ENCODE measurements around the gene CAPN2.

The CAPN2 gene

GRCh38 chr1:223711747-223712193 lies 569 bp upstream of the CAPN2 start:
- no peaks in the 10 kb centered on the region for H3K27me3 ChIP-seq (ENCODE audit: insufficient read depth, low read length)
- H3K4me1 ChIP-seq (ENCODE audit: control insufficient read depth, insufficient read depth, low read length, unreplicated experiment), result peaks cover 62% of the 10 kb centered on the region
- H3K4me3 ChIP-seq (ENCODE audit: low read depth, low read length), result peak overlapping the region; percentile 97
- H3K36me3 ChIP-seq (ENCODE audit: insufficient read depth, low read length), result 0 out of 2 replicates have a peak, but pooled peaks cover 8% of the 10 kb centered on the region
- H3K27ac ChIP-seq (ENCODE audit: low read depth, low read length), result peak overlapping the region; percentile 91
- H2AFZ ChIP-seq (ENCODE audit: low read length, unreplicated experiment), result peak overlapping the region; percentile 48
- peaks cover 50% of the 10 kb centered on the region for H3K79me2 ChIP-seq (ENCODE audit: control insufficient read depth, insufficient read depth, low read length, unreplicated experiment)

GRCh38 chr1:223712850-223713474 lies 623 bp downstream of the CAPN2 start:
- H3K27me3 ChIP-seq (ENCODE audit: insufficient read depth, low read length), result no peaks in the 10 kb centered on the region
- peak overlapping the region; percentile 97 for H3K4me3 ChIP-seq (ENCODE audit: low read depth, low read length)
- H3K27ac ChIP-seq (ENCODE audit: low read depth, low read length), result peak overlapping the region; percentile 91
- H3K4me1 ChIP-seq (ENCODE audit: control insufficient read depth, insufficient read depth, low read length, unreplicated experiment), result peaks cover 67% of the 10 kb centered on the region
- peaks cover 62% of the 10 kb centered on the region for H3K79me2 ChIP-seq (ENCODE audit: control insufficient read depth, insufficient read depth, low read length, unreplicated experiment)
- H3K36me3 ChIP-seq (ENCODE audit: insufficient read depth, low read length), result 0 out of 2 replicates have a peak, but pooled peaks cover 8% of the 10 kb centered on the region
- H2AFZ ChIP-seq (ENCODE audit: low read length, unreplicated experiment), result no peak overlapping the region

- H3K27ac ChIP-seq (ENCODE audit: low read depth, low read length), result peak overlapping the region; percentile 91
- H2AFZ ChIP-seq (ENCODE audit: low read length, unreplicated experiment), result no peak overlapping the region
- H3K27me3 ChIP-seq (ENCODE audit: insufficient read depth, low read length), result no peaks in the 10 kb centered on the region
- H3K36me3 ChIP-seq (ENCODE audit: insufficient read depth, low read length), result peaks cover 12% of the 10 kb centered on the region; the same call in 1 of the 2 replicates
- peaks cover 67% of the 10 kb centered on the region for H3K4me1 ChIP-seq (ENCODE audit: control insufficient read depth, insufficient read depth, low read length, unreplicated experiment)
- H3K4me3 ChIP-seq (ENCODE audit: low read depth, low read length), result peak overlapping the region; percentile 97
- H3K79me2 ChIP-seq (ENCODE audit: control insufficient read depth, insufficient read depth, low read length, unreplicated experiment), result peaks cover 71% of the 10 kb centered on the region
Measured at GRCh38 chr1:223713546-223714420, 1.4 kb downstream of the CAPN2 start.

- Histone ChIP-seq H3K79me2 (ENCODE audit: control insufficient read depth, insufficient read depth, low read length, unreplicated experiment) (peaks cover 75% of the 10 kb centered on the region), H3K36me3 (ENCODE audit: insufficient read depth, low read length) (peaks cover 13% of the 10 kb centered on the region; the same call in 1 of the 2 replicates), H3K4me1 (ENCODE audit: control insufficient read depth, insufficient read depth, low read length, unreplicated experiment) (peaks cover 68% of the 10 kb centered on the region), H3K27me3 (ENCODE audit: insufficient read depth, low read length) (no peaks in the 10 kb centered on the region), H3K4me3 (ENCODE audit: low read depth, low read length) (peak overlapping the region; percentile 97), H3K27ac (ENCODE audit: low read depth, low read length) (peak overlapping the region; percentile 91), H2AFZ (ENCODE audit: low read length, unreplicated experiment) (no peak overlapping the region)
Measured at GRCh38 chr1:223714421-223714724, 2.0 kb downstream of the CAPN2 start.

- H3K27me3 ChIP-seq (ENCODE audit: insufficient read depth, low read length), result no peaks in the 10 kb centered on the region
- H2AFZ ChIP-seq (ENCODE audit: low read length, unreplicated experiment), result no peak overlapping the region
- peak overlapping the region; percentile 91 for H3K27ac ChIP-seq (ENCODE audit: low read depth, low read length)
- H3K36me3 ChIP-seq (ENCODE audit: insufficient read depth, low read length), result peaks cover 19% of the 10 kb centered on the region; the same call in 1 of the 2 replicates
- peak overlapping the region; percentile 97 for H3K4me3 ChIP-seq (ENCODE audit: low read depth, low read length)
- peaks cover 74% of the 10 kb centered on the region for H3K4me1 ChIP-seq (ENCODE audit: control insufficient read depth, insufficient read depth, low read length, unreplicated experiment)
- peaks cover 82% of the 10 kb centered on the region for H3K79me2 ChIP-seq (ENCODE audit: control insufficient read depth, insufficient read depth, low read length, unreplicated experiment)
Measured at GRCh38 chr1:223714849-223715603, 2.7 kb downstream of the CAPN2 start.

- Histone ChIP-seq H3K79me2 (ENCODE audit: control insufficient read depth, insufficient read depth, low read length, unreplicated experiment) (peaks cover 85% of the 10 kb centered on the region), H3K4me1 (ENCODE audit: control insufficient read depth, insufficient read depth, low read length, unreplicated experiment) (peaks cover 81% of the 10 kb centered on the region), H3K4me3 (ENCODE audit: low read depth, low read length) (peak overlapping the region; percentile 97), H3K36me3 (ENCODE audit: insufficient read depth, low read length) (peaks cover 19% of the 10 kb centered on the region; the same call in 1 of the 2 replicates), H3K27ac (ENCODE audit: low read depth, low read length) (peak overlapping the region; percentile 91), H2AFZ (ENCODE audit: low read length, unreplicated experiment) (no peak overlapping the region), H3K27me3 (ENCODE audit: insufficient read depth, low read length) (no peaks in the 10 kb centered on the region)
Measured at GRCh38 chr1:223715604-223716172, 3.3 kb downstream of the CAPN2 start.

GRCh38 chr1:223716302-223716862 lies 4.0 kb downstream of the CAPN2 start:
- H3K27ac ChIP-seq (ENCODE audit: low read depth, low read length), result peak overlapping the region; percentile 91
- peaks cover 20% of the 10 kb centered on the region; the same call in 1 of the 2 replicates for H3K36me3 ChIP-seq (ENCODE audit: insufficient read depth, low read length)
- peaks cover 87% of the 10 kb centered on the region for H3K79me2 ChIP-seq (ENCODE audit: control insufficient read depth, insufficient read depth, low read length, unreplicated experiment)
- H3K4me3 ChIP-seq (ENCODE audit: low read depth, low read length), result peak overlapping the region; percentile 97
- H3K4me1 ChIP-seq (ENCODE audit: control insufficient read depth, insufficient read depth, low read length, unreplicated experiment), result peaks cover 82% of the 10 kb centered on the region
- H3K27me3 ChIP-seq (ENCODE audit: insufficient read depth, low read length), result no peaks in the 10 kb centered on the region
- H2AFZ ChIP-seq (ENCODE audit: low read length, unreplicated experiment), result no peak overlapping the region

- Histone ChIP-seq H3K27ac (ENCODE audit: low read depth, low read length) (peak overlapping the region; percentile 91), H3K4me3 (ENCODE audit: low read depth, low read length) (peak overlapping the region; percentile 24; the same call in 1 of the 2 replicates), H3K27me3 (ENCODE audit: insufficient read depth, low read length) (no peaks in the 10 kb centered on the region), H3K79me2 (ENCODE audit: control insufficient read depth, insufficient read depth, low read length, unreplicated experiment) (peaks cover 87% of the 10 kb centered on the region), H3K36me3 (ENCODE audit: insufficient read depth, low read length) (peaks cover 23% of the 10 kb centered on the region; the same call in 1 of the 2 replicates), H3K4me1 (ENCODE audit: control insufficient read depth, insufficient read depth, low read length, unreplicated experiment) (peaks cover 80% of the 10 kb centered on the region), H2AFZ (ENCODE audit: low read length, unreplicated experiment) (no peak overlapping the region)
Measured at GRCh38 chr1:223717123-223717522, 4.8 kb downstream of the CAPN2 start.

GRCh38 chr1:223717695-223718363 lies 5.5 kb downstream of the CAPN2 start:
- Histone ChIP-seq H3K27me3 (ENCODE audit: insufficient read depth, low read length) (no peaks in the 10 kb centered on the region), H3K36me3 (ENCODE audit: insufficient read depth, low read length) (peaks cover 23% of the 10 kb centered on the region; the same call in 1 of the 2 replicates), H3K4me1 (ENCODE audit: control insufficient read depth, insufficient read depth, low read length, unreplicated experiment) (peaks cover 82% of the 10 kb centered on the region), H2AFZ (ENCODE audit: low read length, unreplicated experiment) (no peak overlapping the region), H3K27ac (ENCODE audit: low read depth, low read length) (peak overlapping the region; percentile 91), H3K79me2 (ENCODE audit: control insufficient read depth, insufficient read depth, low read length, unreplicated experiment) (peaks cover 86% of the 10 kb centered on the region), H3K4me3 (ENCODE audit: low read depth, low read length) (no peak overlapping the region)
